ENCODE data around the gene RAB36. TPM values are rescaled to one million over a fixed set of nuclear protein-coding genes. Genes with fewer than 3 reads are reported as not detected.

Gene RAB36
- polyA plus RNA-seq, 1 donor (not counting 4 experiments of a cell fraction or from before 2014, with no cell fraction given) = 1.9 TPM

DNA sequence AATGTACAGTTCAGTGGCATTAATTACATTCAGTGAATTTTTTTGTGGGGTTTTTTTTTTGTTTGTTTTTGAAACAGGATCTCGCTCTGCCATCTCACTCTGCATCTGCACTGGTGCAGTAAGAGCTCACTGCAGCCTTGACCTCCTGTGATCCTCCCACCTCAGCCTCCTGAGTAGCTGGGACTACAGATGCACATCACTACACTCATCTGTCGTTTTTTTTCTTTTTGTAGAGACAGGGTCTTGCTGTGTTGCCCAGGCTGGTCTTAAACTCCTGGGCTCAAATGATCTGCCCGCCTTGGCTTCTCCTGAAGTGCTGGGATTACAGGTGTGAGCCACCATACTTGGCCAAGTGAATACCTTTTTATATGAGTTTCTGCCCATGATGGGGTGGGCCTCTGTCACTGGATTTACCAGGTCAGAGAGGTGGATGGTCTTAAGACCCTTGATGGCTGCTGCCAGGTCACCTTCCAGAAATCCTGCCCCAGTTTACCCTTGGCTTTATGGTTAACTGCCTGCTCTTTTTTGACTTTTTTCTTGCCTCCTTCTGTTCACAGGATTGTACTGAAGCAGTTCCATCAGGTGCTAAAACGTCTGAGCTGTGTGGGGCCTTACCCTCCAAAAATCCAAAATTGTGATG is 57.7 kb downstream of the RAB36 start:
- FAIRE-seq = no peak
- no peak for DNase-seq (ENCODE audit: low read depth, low spot score)
- Histone ChIP-seq H3K27me3 (ENCODE audit: control insufficient read depth, extremely low read depth, insufficient read depth, low read length) (no peaks in the 10 kb centered on the region), H3K4me3 (ENCODE audit: control insufficient read depth in 2 of 3, extremely low read depth in 1 of 3, insufficient read depth in 2 of 3, low read depth in 1 of 3, low read length in 3 of 3) (no peak overlapping the region), H3K9me3 (ENCODE audit: control insufficient read depth, low read depth, low read length) (no peaks in the 10 kb centered on the region), H3K36me3 (ENCODE audit: control insufficient read depth in 2 of 2, extremely low read depth in 1 of 2, insufficient read depth in 2 of 2, low read length in 2 of 2) (peaks cover 4 to 16% of the 10 kb centered on the region in 2 experiments), H2AFZ (ENCODE audit: control insufficient read depth, low read length) (no peak overlapping the region), H3K9ac (ENCODE audit: control insufficient read depth, extremely low read depth, insufficient read depth, low read length) (no peak overlapping the region), H3K9me1 (ENCODE audit: control insufficient read depth, extremely low read depth, insufficient read depth, low read length) (no peaks in the 10 kb centered on the region), H4K20me1 (ENCODE audit: control insufficient read depth, extremely low read depth, insufficient read depth, low read length) (peaks cover 8% of the 10 kb centered on the region), H3K4me2 (ENCODE audit: control insufficient read depth, extremely low read depth, insufficient read depth, low read depth, low read length) (no peak overlapping the region), H3K4me1 (ENCODE audit: control insufficient read depth, extremely low read depth, insufficient read depth, low read length) (peaks cover 20% of the 10 kb centered on the region), H3K27ac (ENCODE audit: control insufficient read depth, insufficient read depth, low read length) (no peak overlapping the region), H3K79me2 (ENCODE audit: control insufficient read depth, insufficient read depth, low read length) (peaks cover 78% of the 10 kb centered on the region)
- TF ChIP-seq, protein P1, sequence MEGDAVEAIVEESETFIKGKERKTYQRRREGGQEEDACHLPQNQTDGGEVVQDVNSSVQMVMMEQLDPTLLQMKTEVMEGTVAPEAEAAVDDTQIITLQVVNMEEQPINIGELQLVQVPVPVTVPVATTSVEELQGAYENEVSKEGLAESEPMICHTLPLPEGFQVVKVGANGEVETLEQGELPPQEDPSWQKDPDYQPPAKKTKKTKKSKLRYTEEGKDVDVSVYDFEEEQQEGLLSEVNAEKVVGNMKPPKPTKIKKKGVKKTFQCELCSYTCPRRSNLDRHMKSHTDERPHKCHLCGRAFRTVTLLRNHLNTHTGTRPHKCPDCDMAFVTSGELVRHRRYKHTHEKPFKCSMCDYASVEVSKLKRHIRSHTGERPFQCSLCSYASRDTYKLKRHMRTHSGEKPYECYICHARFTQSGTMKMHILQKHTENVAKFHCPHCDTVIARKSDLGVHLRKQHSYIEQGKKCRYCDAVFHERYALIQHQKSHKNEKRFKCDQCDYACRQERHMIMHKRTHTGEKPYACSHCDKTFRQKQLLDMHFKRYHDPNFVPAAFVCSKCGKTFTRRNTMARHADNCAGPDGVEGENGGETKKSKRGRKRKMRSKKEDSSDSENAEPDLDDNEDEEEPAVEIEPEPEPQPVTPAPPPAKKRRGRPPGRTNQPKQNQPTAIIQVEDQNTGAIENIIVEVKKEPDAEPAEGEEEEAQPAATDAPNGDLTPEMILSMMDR (optimal IDR thresholded peaks at IDR 0.05 in 1 of 3, IDR thresholded peaks at IDR 0.05 in 1 of 3, conservative IDR thresholded peaks at IDR 0.05 in 1 of 3; ENCODE audit: extremely low read depth in 1 of 3, insufficient read depth in 2 of 3, low read length in 3 of 3) = no peak
- TF ChIP-seq EZH2 (IDR thresholded peaks at IDR 0.05; ENCODE audit: low read length) = no peak
- dilution Hi-C loops (cut with MboI; ENCODE audit: extremely low pct_ligation_motif_present, low sequenced_read_pairs) = no loop called here

DNA sequence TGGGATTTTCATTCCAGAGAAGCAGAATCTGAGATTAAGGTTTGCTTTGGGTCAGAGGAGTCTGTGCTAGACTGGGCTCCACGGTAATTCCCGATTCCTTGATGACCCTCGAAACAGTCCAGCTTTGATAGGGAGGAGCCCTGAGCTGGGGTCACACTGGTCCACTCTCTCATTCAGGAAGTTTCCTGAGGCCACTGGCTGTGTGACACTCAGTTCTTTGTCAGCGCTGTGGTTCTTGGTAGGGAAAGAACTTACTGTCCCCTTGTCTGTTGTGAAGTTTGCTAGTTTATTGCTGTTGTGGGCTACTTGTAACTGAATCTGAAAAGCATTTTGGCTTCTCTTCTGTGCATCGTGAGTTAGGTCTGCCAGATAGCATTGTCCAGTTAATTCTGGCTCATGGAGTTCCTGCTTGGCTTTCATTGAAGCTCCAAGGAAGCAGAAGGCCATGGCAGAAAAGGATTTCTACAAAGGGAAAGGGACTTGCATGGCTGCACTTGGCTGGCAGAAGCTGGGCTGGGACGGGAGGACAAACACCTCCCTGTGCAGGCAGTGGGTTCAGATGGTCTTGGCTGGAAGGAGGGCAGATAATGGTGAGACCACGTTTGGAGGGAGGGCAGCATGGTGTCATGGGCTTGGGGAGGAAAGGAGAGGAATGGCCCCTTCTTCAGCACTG is 58.3 kb downstream of the RAB36 start:
- no peak overlapping the region for H3K4me2 ChIP-seq (ENCODE audit: control insufficient read depth, extremely low read depth, insufficient read depth, low read depth, low read length)
- no peak overlapping the region for H2AFZ ChIP-seq (ENCODE audit: control insufficient read depth, low read length)
- no peak for FAIRE-seq
- peaks cover 77% of the 10 kb centered on the region for H3K79me2 ChIP-seq (ENCODE audit: control insufficient read depth, insufficient read depth, low read length)
- no peak overlapping the region for H3K4me3 ChIP-seq (ENCODE audit: control insufficient read depth in 2 of 3, extremely low read depth in 1 of 3, insufficient read depth in 2 of 3, low read depth in 1 of 3, low read length in 3 of 3)
- no peak overlapping the region for H3K9ac ChIP-seq (ENCODE audit: control insufficient read depth, extremely low read depth, insufficient read depth, low read length)
- peaks cover 4 to 12% of the 10 kb centered on the region in 2 experiments for H3K36me3 ChIP-seq (ENCODE audit: control insufficient read depth in 2 of 2, extremely low read depth in 1 of 2, insufficient read depth in 2 of 2, low read length in 2 of 2)
- no peaks in the 10 kb centered on the region for H3K27me3 ChIP-seq (ENCODE audit: control insufficient read depth, extremely low read depth, insufficient read depth, low read length)
- no peaks in the 10 kb centered on the region for H3K9me3 ChIP-seq (ENCODE audit: control insufficient read depth, low read depth, low read length)
- no peak overlapping the region for H3K27ac ChIP-seq (ENCODE audit: control insufficient read depth, insufficient read depth, low read length)
- DNase-seq (ENCODE audit: low read depth, low spot score) = no peak
- dilution Hi-C loops (cut with MboI; ENCODE audit: extremely low pct_ligation_motif_present, low sequenced_read_pairs) = no loop called here
- H3K9me1 ChIP-seq (ENCODE audit: control insufficient read depth, extremely low read depth, insufficient read depth, low read length) = no peaks in the 10 kb centered on the region
- peaks cover 9% of the 10 kb centered on the region for H4K20me1 ChIP-seq (ENCODE audit: control insufficient read depth, extremely low read depth, insufficient read depth, low read length)
- TF ChIP-seq, protein P1 (optimal IDR thresholded peaks at IDR 0.05 in 1 of 3, IDR thresholded peaks at IDR 0.05 in 1 of 3, conservative IDR thresholded peaks at IDR 0.05 in 1 of 3; ENCODE audit: extremely low read depth in 1 of 3, insufficient read depth in 2 of 3, low read length in 3 of 3) = no peak
- TF ChIP-seq EZH2 (IDR thresholded peaks at IDR 0.05; ENCODE audit: low read length) = no peak
- peaks cover 20% of the 10 kb centered on the region for H3K4me1 ChIP-seq (ENCODE audit: control insufficient read depth, extremely low read depth, insufficient read depth, low read length)

All from keratinocyte (primary cell).